Right lobe of liver (tissue), 4 donors: ENCODE measurements around the gene APBB2.

Experiments used
- POLR2A ChIP-seq: fragments of 450-650 bp; IDR thresholded peaks from one replicate; pipeline ENCODE4 v1.6.1; 2017; ENCODE audit warnings: antibody characterized with exemption, mild to moderate bottlenecking
- TF ChIP-seq, protein P1 (sequence below), 4 donors: fragments of 200-600 bp in 3 of 4; fragments of 450-650 bp in 1 of 4; IDR thresholded peaks; one replicate each; pipeline versions ENCODE4 v1.5.1 to v1.8.0; 2016 to 2022; ENCODE audit warnings: antibody characterized with exemption in 4 of 4, mild to moderate bottlenecking in 2 of 4
- donor health status: DM: no; HTN: no; CAD: no.
- donor health status: DM: no; HTN: no; CAD: no.
- donor health status: DM: no; HTN: yes; CAD: no.

DNA sequence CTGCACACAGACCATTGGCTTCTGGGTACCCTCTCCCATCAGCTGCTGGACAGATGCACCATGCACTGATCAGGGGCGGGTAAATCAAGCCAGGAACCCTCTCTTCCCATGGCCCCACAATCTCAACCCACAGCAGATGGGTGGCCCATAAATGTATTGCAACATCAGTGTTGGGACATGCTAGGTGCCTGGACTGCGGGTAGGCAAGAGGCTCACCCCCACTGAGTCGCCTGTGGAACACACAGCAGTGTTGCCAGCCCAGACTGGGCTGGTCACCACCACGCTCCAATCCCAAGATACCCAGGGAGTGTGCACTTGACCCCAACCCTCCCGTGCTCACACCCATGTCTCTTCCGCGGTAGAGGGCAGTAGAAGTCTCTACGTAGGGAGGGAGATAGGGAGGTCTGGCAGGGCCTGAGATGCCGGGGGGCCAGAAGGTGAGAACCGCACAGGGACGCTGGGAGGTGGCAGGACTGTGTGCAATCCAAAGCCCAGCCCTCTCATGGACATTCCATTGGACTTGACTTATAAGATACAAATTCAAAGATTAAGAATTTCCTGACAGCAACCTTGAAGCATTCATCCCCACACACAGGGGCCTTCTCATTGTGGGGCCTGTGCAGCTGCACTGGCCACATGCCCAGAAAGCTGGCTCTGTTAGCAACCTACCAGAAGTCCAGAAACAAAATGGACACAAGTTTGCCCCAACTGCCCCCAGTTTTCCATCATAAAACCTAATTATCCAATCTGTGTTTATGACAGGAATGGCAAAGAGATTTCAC lies 280.9 kb downstream of the APBB2 start:
- TF ChIP-seq, protein P1, sequence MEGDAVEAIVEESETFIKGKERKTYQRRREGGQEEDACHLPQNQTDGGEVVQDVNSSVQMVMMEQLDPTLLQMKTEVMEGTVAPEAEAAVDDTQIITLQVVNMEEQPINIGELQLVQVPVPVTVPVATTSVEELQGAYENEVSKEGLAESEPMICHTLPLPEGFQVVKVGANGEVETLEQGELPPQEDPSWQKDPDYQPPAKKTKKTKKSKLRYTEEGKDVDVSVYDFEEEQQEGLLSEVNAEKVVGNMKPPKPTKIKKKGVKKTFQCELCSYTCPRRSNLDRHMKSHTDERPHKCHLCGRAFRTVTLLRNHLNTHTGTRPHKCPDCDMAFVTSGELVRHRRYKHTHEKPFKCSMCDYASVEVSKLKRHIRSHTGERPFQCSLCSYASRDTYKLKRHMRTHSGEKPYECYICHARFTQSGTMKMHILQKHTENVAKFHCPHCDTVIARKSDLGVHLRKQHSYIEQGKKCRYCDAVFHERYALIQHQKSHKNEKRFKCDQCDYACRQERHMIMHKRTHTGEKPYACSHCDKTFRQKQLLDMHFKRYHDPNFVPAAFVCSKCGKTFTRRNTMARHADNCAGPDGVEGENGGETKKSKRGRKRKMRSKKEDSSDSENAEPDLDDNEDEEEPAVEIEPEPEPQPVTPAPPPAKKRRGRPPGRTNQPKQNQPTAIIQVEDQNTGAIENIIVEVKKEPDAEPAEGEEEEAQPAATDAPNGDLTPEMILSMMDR (IDR thresholded peaks at IDR 0.05): no peak
- TF ChIP-seq POLR2A: no peak
